Naive thymus-derived CD4-positive, alpha-beta T cell (primary cell): Measurements from ENCODE around the gene PPP2R2D. TPM values are rescaled to one million over a fixed set of nuclear protein-coding genes. Genes with fewer than 3 reads are reported as not detected.

Experiments used
- ATAC-seq: fragments of 150-1000 bp; cut with Tn5 transposase; 2 replicates; pipeline ENCODE4 v1.10.0; 2021; ENCODE audit warnings: mild to moderate bottlenecking, moderate library complexity
- CTCF ChIA-PET: fragments of 350-600 bp; sonication (Branson Sonifier 250); formaldehyde crosslinking; loops from one replicate; lab custom pipeline; 2021; ENCODE audit warnings: antibody characterized with exemption; lab: Charles Lee
- POLR2A ChIA-PET: fragments of 350-600 bp; sonication (Branson Sonifier 250); formaldehyde crosslinking; loops from one replicate; lab custom pipeline; 2021; ENCODE audit warnings: antibody characterized with exemption, inconsistent platforms; lab: Charles Lee
- DNase-seq, 9 donors: peaks; one replicate each; pipeline versions ENCODE4 v3.0.0 to v3.0.0-alpha.2; 2020 to 2022; ENCODE audit warnings: mixed read lengths in 1 of 9
- H3K27ac ChIP-seq: one replicate; pipeline ENCODE4 v1.7.0; 2013; ENCODE audit warnings: mild to moderate bottlenecking, low read depth, low read length, moderate library complexity
- H3K27me3 ChIP-seq, 2 donors: one replicate each; pipeline ENCODE4 v1.7.0; 2013; ENCODE audit warnings: low read length in 2 of 2, mild to moderate bottlenecking in 2 of 2, moderate library complexity in 2 of 2; ENCODE audit not compliant: control insufficient read depth in 2 of 2, insufficient read depth in 2 of 2
- H3K36me3 ChIP-seq, 3 experiments: 1 replicate in 2 of 3; 2 replicates in 1 of 3; pipeline ENCODE4 v1.7.0; 2013; ENCODE audit warnings: low read length in 3 of 3, mild to moderate bottlenecking in 3 of 3, moderate library complexity in 1 of 3; ENCODE audit not compliant: insufficient read depth in 3 of 3, control insufficient read depth in 2 of 3
- H3K4me1 ChIP-seq, 2 donors: one replicate each; pipeline ENCODE4 v1.7.0; 2013; ENCODE audit warnings: low read length in 2 of 2, mild to moderate bottlenecking in 2 of 2, moderate library complexity in 1 of 2; ENCODE audit not compliant: control insufficient read depth in 2 of 2, insufficient read depth in 2 of 2
- H3K4me3 ChIP-seq: 2 replicates; pipeline ENCODE4 v1.7.0; 2013; ENCODE audit warnings: mild to moderate bottlenecking, low read length
- H3K9me3 ChIP-seq, 3 experiments: 1 replicate in 2 of 3; 2 replicates in 1 of 3; pipeline ENCODE4 v1.7.0; 2013; ENCODE audit warnings: low read length in 3 of 3; ENCODE audit not compliant: control insufficient read depth in 2 of 3
- H3K27ac Mint-ChIP-seq, 9 donors: one replicate each; pipeline ENCODE4 v1.8.0; 2020 to 2022; ENCODE audit warnings: mixed read lengths in 9 of 9, mild to moderate bottlenecking in 8 of 9, moderate library complexity in 5 of 9, inconsistent platforms in 2 of 9
- H3K27me3 Mint-ChIP-seq, 5 donors: one replicate each; pipeline ENCODE4 v1.8.0; 2021 to 2022; ENCODE audit warnings: mixed read lengths in 5 of 5, mild to moderate bottlenecking in 1 of 5
- H3K36me3 Mint-ChIP-seq, 5 donors: one replicate each; pipeline ENCODE4 v1.8.0; 2020 to 2022; ENCODE audit warnings: mixed read lengths in 5 of 5, mild to moderate bottlenecking in 3 of 5, inconsistent platforms in 1 of 5
- H3K4me1 Mint-ChIP-seq, 7 donors: one replicate each; pipeline ENCODE4 v1.8.0; 2020 to 2022; ENCODE audit warnings: mixed read lengths in 7 of 7, mild to moderate bottlenecking in 3 of 7, inconsistent platforms in 1 of 7
- H3K4me3 Mint-ChIP-seq, 10 donors: one replicate each; pipeline ENCODE4 v1.8.0; 2020 to 2022; ENCODE audit warnings: mild to moderate bottlenecking in 10 of 10, mixed read lengths in 10 of 10, moderate library complexity in 6 of 10, inconsistent platforms in 2 of 10
- H3K9me3 Mint-ChIP-seq, 11 donors: one replicate each; pipeline ENCODE4 v1.8.0; 2020 to 2022; ENCODE audit warnings: mixed read lengths in 11 of 11, mild to moderate bottlenecking in 4 of 11, inconsistent platforms in 1 of 11, moderate library complexity in 1 of 11
- intact Hi-C, 2 donors: fragments of 100-400 bp; cut with micrococcal nuclease; formaldehyde crosslinking; loops; one replicate each; pipeline ENCODE4 v1.15.1; 2023
- polyA plus RNA-seq, 2 donors: library from polyadenylated mRNA; unstranded; fragments of 300-500 nt; fragmentation: Illumina TruSeq; gene quantifications; one replicate each; pipeline ENCODE4 v1.2.3, GENCODE V29; 2021
- total RNA-seq, 6 experiments: library from RNA in 5 of 6; stranded (reverse) in 5 of 6; gene quantifications; 1 replicate in 5 of 6; 2 replicates in 1 of 6; pipeline ENCODE4 v1.2.3 and lab custom pipeline; 2021 to 2026

The PPP2R2D gene
- total and polyA plus RNA-seq, 7 experiments from 2014 or later: 35.0 to 61.3 (median 40.1) TPM

DNA sequence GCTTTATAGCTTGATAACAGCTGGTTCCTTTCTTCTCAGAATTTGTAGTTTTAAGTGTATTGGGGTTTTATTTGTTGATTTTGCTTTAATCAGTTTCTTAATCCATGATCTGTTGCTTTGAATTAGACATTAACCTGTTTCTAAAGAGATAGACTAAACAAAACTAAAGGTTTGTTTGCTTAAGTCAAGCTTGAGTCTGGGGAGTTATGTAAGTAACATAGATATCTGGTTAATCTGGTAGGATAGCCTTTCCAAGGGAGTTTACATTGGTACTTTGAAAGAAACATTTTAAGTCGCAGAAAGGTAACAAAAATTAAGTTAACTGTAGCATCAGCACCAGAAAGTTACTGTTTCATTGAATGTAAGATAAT, 5.4 kb downstream of the PPP2R2D start:
- Mint-ChIP-seq H3K9me3 (peaks cover 0 to 2% (median 0%) of the 10 kb centered on the region in 11 donors), H3K4me1 (peaks cover 63 to 95% (median 83%) of the 10 kb centered on the region in 7 donors), H3K27me3 (no peaks in the 10 kb centered on the region), H3K4me3 (peak overlapping the region in 9 of 10 donors; percentile 30 to 92 (median 83)), H3K27ac (peak overlapping the region; percentile 40 to 99 (median 93)), H3K36me3 (peaks cover 0 to 25% (median 4%) of the 10 kb centered on the region in 5 donors)
- no peaks in the 10 kb centered on the region for H3K27me3 ChIP-seq
- H3K4me1 ChIP-seq: peaks cover 42 to 78% of the 10 kb centered on the region in 2 donors
- no peak for DNase-seq
- no peaks in the 10 kb centered on the region for H3K9me3 ChIP-seq
- no peak overlapping the region for H3K4me3 ChIP-seq
- intact Hi-C loops: loop anchor here in 1 of 2 donors (2.0 kb wide), 1 partner anchor 29 kb away; no protein-coding TSS in a partner anchor
- no peak for ATAC-seq
- H3K27ac ChIP-seq: peak overlapping the region; percentile 62
- peaks cover 0 to 11% (median 0%) of the 10 kb centered on the region in 3 experiments for H3K36me3 ChIP-seq
- ChIA-PET CTCF (interaction anchor here (1.2 to 2.2 kb wide), 2 partner anchors 16 to 117 kb away, joined by 3 to 11 read pairs; no protein-coding TSS in a partner anchor), POLR2A (interaction anchor here (0.9 to 1.6 kb wide), 4 partner anchors 9 to 77 kb away, joined by 3 read pairs; no protein-coding TSS in a partner anchor)

DNA sequence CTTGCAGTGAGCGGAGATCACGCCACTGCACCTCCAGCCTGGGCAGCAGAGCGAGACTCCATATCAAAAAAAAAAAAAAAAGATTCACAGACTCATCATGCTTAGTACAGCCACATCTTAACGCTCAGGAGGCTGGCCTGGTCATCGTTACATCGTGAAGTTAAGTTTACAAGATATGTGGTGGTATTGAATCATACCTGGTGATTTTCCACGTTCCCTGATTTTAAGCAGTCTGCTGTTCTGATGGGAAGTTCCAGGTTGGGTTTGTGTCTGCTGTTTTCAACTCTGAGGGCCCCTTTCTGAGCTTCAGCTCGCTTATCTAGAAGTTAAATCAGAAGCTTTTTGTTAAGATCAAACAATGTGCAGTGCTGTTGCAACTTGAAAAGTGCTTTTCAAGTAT, 6.9 kb downstream of the PPP2R2D start:
- H3K36me3 ChIP-seq: peaks cover 0 to 17% (median 0%) of the 10 kb centered on the region in 3 experiments
- ChIA-PET CTCF (interaction anchor here (0.6 to 2.0 kb wide), 5 partner anchors 8 to 647 kb away, joined by 3 to 7 read pairs (median 3); no protein-coding TSS in a partner anchor), POLR2A (interaction anchor here (0.7 to 2.1 kb wide), 8 partner anchors 8 to 73 kb away, joined by 3 to 7 read pairs (median 4); partner anchors contain the start of gene BNIP3)
- ATAC-seq (peak; percentile 57), DNase-seq (peak in 7 of 9 donors; percentile 49 to 77 (median 67))
- H3K4me3 ChIP-seq: no peak overlapping the region
- H3K27ac Mint-ChIP-seq: peak overlapping the region; percentile 84 to 98 (median 92)
- H3K27me3 ChIP-seq: no peaks in the 10 kb centered on the region
- no peaks in the 10 kb centered on the region for H3K9me3 ChIP-seq
- intact Hi-C loops: loop anchor here in 1 of 2 donors (1.0 to 2.0 kb wide), 4 partner anchors 7 to 65 kb away; no protein-coding TSS in a partner anchor
- H3K4me1 ChIP-seq: peaks cover 33 to 76% of the 10 kb centered on the region in 2 donors
- peaks cover 0 to 4% (median 0%) of the 10 kb centered on the region in 11 donors for H3K9me3 Mint-ChIP-seq
- peaks cover 0 to 37% (median 9%) of the 10 kb centered on the region in 5 donors for H3K36me3 Mint-ChIP-seq
- H3K27me3 Mint-ChIP-seq: no peaks in the 10 kb centered on the region
- H3K4me3 Mint-ChIP-seq: peak overlapping the region; percentile 62 to 92 (median 84)
- peaks cover 60 to 98% (median 87%) of the 10 kb centered on the region in 7 donors for H3K4me1 Mint-ChIP-seq
- H3K27ac ChIP-seq: peak overlapping the region; percentile 70

DNA sequence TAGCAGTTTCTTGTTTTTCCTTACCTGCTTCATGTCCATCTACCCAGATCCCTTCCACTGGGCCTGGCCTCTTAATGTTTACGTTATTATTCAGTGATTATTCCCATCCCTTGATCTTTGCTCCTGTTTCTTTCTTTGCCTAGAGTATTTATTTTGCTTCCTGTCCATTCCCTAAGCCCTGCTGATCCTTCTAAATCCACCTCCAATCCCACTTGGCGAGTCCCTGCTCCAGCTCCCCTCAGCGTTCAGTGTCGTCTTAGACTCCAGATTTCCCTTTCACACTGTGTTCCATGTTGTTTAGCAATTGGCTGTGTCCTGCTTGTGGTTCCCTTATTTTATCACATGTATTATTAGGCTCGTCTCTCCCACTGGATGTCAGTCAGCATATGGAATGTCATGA, 7.3 kb downstream of the PPP2R2D start:
- intact Hi-C loops: loop anchor here in 1 of 2 donors (1.0 to 2.0 kb wide), 2 partner anchors 8 to 65 kb away; no protein-coding TSS in a partner anchor
- Mint-ChIP-seq H3K27me3 (no peaks in the 10 kb centered on the region), H3K4me1 (peaks cover 59 to 97% (median 88%) of the 10 kb centered on the region in 7 donors), H3K27ac (peak overlapping the region; percentile 84 to 98 (median 92)), H3K9me3 (peaks cover 0 to 5% (median 0%) of the 10 kb centered on the region in 11 donors), H3K4me3 (peak overlapping the region; percentile 62 to 92 (median 84)), H3K36me3 (peaks cover 0 to 39% (median 10%) of the 10 kb centered on the region in 5 donors)
- peak overlapping the region; percentile 24 for H3K4me3 ChIP-seq
- DNase-seq (no peak), ATAC-seq (no peak)
- ChIA-PET POLR2A (interaction anchor here (0.5 to 2.1 kb wide), 10 partner anchors 8 to 496 kb away, joined by 3 to 7 read pairs (median 4); partner anchors contain the start of gene BNIP3), CTCF (interaction anchor here (0.6 to 2.0 kb wide), 4 partner anchors 9 to 540 kb away, joined by 3 to 7 read pairs (median 4); no protein-coding TSS in a partner anchor)
- peaks cover 32 to 73% of the 10 kb centered on the region in 2 donors for H3K4me1 ChIP-seq
- no peaks in the 10 kb centered on the region for H3K9me3 ChIP-seq
- no peaks in the 10 kb centered on the region for H3K27me3 ChIP-seq
- H3K36me3 ChIP-seq: peaks cover 0 to 18% (median 0%) of the 10 kb centered on the region in 3 experiments
- H3K27ac ChIP-seq: peak overlapping the region; percentile 70

- DNase-seq: peak in 1 of 9 donors; percentile 6
- H3K4me3 Mint-ChIP-seq: peak overlapping the region; percentile 6 to 92 (median 84)
- peak overlapping the region; percentile 70 for H3K27ac ChIP-seq
- peaks cover 37 to 76% of the 10 kb centered on the region in 2 donors for H3K4me1 ChIP-seq
- H3K27ac Mint-ChIP-seq: peak overlapping the region; percentile 72 to 98 (median 92)
- H3K36me3 Mint-ChIP-seq: peaks cover 0 to 45% (median 10%) of the 10 kb centered on the region in 5 donors
- H3K27me3 Mint-ChIP-seq: no peaks in the 10 kb centered on the region
- H3K4me3 ChIP-seq: peak overlapping the region; percentile 25
- H3K9me3 ChIP-seq: no peaks in the 10 kb centered on the region
- peaks cover 62 to 98% (median 92%) of the 10 kb centered on the region in 7 donors for H3K4me1 Mint-ChIP-seq
- no peaks in the 10 kb centered on the region for H3K27me3 ChIP-seq
- ChIA-PET CTCF (interaction anchor here (0.7 to 2.0 kb wide), 2 partner anchors 24 to 63 kb away, joined by 3 to 7 read pairs; no protein-coding TSS in a partner anchor), POLR2A (interaction anchor here (0.8 to 2.1 kb wide), 5 partner anchors 10 to 72 kb away, joined by 3 to 10 read pairs (median 5); partner anchors contain the start of gene BNIP3)
- no peak for ATAC-seq
- intact Hi-C loops: loop anchor here in 1 of 2 donors (2.0 kb wide), 1 partner anchor 64 kb away; no protein-coding TSS in a partner anchor
- H3K36me3 ChIP-seq: peaks cover 0 to 18% (median 0%) of the 10 kb centered on the region in 3 experiments
- peaks cover 0 to 5% (median 0%) of the 10 kb centered on the region in 11 donors for H3K9me3 Mint-ChIP-seq
Measured at GRCh38 chr10:131909014-131909808, 8.4 kb downstream of the PPP2R2D start.

- ChIA-PET POLR2A (no interaction called here), CTCF (no interaction called here)
- peaks cover 30 to 80% of the 10 kb centered on the region in 2 donors for H3K4me1 ChIP-seq
- H3K36me3 Mint-ChIP-seq: peaks cover 0 to 43% (median 10%) of the 10 kb centered on the region in 5 donors
- H3K27ac Mint-ChIP-seq: peak overlapping the region in 8 of 9 donors; percentile 31 to 97 (median 82)
- ATAC-seq: no peak
- peaks cover 0 to 5% (median 0%) of the 10 kb centered on the region in 11 donors for H3K9me3 Mint-ChIP-seq
- no peaks in the 10 kb centered on the region for H3K27me3 ChIP-seq
- H3K27ac ChIP-seq: peak overlapping the region; percentile 70
- peaks cover 56 to 98% (median 92%) of the 10 kb centered on the region in 7 donors for H3K4me1 Mint-ChIP-seq
- peak in 1 of 9 donors; percentile 6 for DNase-seq
- peak overlapping the region in 6 of 10 donors; percentile 13 to 92 (median 44) for H3K4me3 Mint-ChIP-seq
- intact Hi-C loops: loop anchor here in 1 of 2 donors (2.0 kb wide), 1 partner anchor 63 kb away; no protein-coding TSS in a partner anchor
- peaks cover 0 to 18% (median 0%) of the 10 kb centered on the region in 3 experiments for H3K36me3 ChIP-seq
- no peaks in the 10 kb centered on the region for H3K27me3 Mint-ChIP-seq
- no peak overlapping the region for H3K4me3 ChIP-seq
- H3K9me3 ChIP-seq: no peaks in the 10 kb centered on the region
Measured at GRCh38 chr10:131909929-131910328, 9.1 kb downstream of the PPP2R2D start.
